ENCODE results near the gene FXYD2. TPM values are rescaled to one million over a fixed set of nuclear protein-coding genes. Genes with fewer than 3 reads are reported as not detected.
A peak's percentile ranks its signal among the peaks of the same experiment; 100 is the strongest.

FXYD2 gene
- total and polyA plus RNA-seq, 4 experiments from 2014 or later, result 3.5 to 10.5 (median 8.2) TPM

GRCh38 chr11:117796872-117797529 is 27.5 kb downstream of the FXYD2 start, which contains the start of gene DSCAML1:
Gene DSCAML1 (minus strand): TSS chr11:117797216. CDS start chr11:117797079, 137 bp downstream.
- peak within 1 kb of the TSS in 2 of 7 donors; percentile 30 to 54 for H3K27ac Mint-ChIP-seq
- peak within 1 kb of the TSS in 1 of 2 donors; percentile 28 for H3K4me3 ChIP-seq (ENCODE audit: low read length in 2 of 2)

GRCh38 chr11:117796456-117796871 is 28.1 kb downstream of the FXYD2 start:
- no peaks in the 10 kb centered on the region for H3K36me3 Mint-ChIP-seq
- H3K4me3 Mint-ChIP-seq, result peak overlapping the region in 5 of 8 donors; percentile 36 to 63 (median 55)
- H3K27me3 Mint-ChIP-seq, result peaks cover 44 to 45% of the 10 kb centered on the region in 2 donors
- Histone ChIP-seq H3K27me3 (ENCODE audit: insufficient read depth, low read length) (peaks cover 38% of the 10 kb centered on the region), H3K4me3 (ENCODE audit: low read length in 2 of 2) (peak overlapping the region in 1 of 2 donors; percentile 28), H3K9me3 (ENCODE audit: control insufficient read depth in 1 of 2, low read length in 2 of 2) (no peaks in the 10 kb centered on the region), H3K27ac (ENCODE audit: low read depth, low read length) (no peak overlapping the region), H3K36me3 (ENCODE audit: insufficient read depth, low read length) (no peaks in the 10 kb centered on the region), H3K4me1 (ENCODE audit: insufficient read depth, low read length) (peaks cover 18% of the 10 kb centered on the region)
- peaks cover 2 to 22% (median 12%) of the 10 kb centered on the region in 4 donors for H3K4me1 Mint-ChIP-seq
- DNase-seq, result no peak
- CTCF ChIA-PET (ENCODE audit: partially characterized antibody), result interaction anchor here (1.0 kb wide), 1 partner anchor 11 kb away, joined by 3 read pairs; no protein-coding TSS in a partner anchor
- no peak overlapping the region for H3K27ac Mint-ChIP-seq
- intact Hi-C loops (cut with micrococcal nuclease), result no loop called here
- POLR2A ChIA-PET (ENCODE audit: partially characterized antibody), result no interaction called here
- no peaks in the 10 kb centered on the region for H3K9me3 Mint-ChIP-seq

More at GRCh38 chr11:117796872-117797529, 27.5 kb downstream of the FXYD2 start, which contains the start of gene DSCAML1:
- Histone ChIP-seq H3K9me3 (ENCODE audit: control insufficient read depth in 1 of 2, low read length in 2 of 2) (no peaks in the 10 kb centered on the region), H3K4me1 (ENCODE audit: insufficient read depth, low read length) (peaks cover 18% of the 10 kb centered on the region), H3K27me3 (ENCODE audit: insufficient read depth, low read length) (peaks cover 38% of the 10 kb centered on the region), H3K36me3 (ENCODE audit: insufficient read depth, low read length) (no peaks in the 10 kb centered on the region), H3K27ac (ENCODE audit: low read depth, low read length) (no peak within 1 kb of the TSS)
- DNase-seq, result peak in 4 of 5 donors; percentile 34 to 42 (median 36)
- Mint-ChIP-seq H3K27me3 (peaks cover 41 to 45% of the 10 kb centered on the region in 2 donors), H3K36me3 (no peaks in the 10 kb centered on the region), H3K4me3 (peak within 1 kb of the TSS; percentile 42 to 86 (median 72)), H3K9me3 (no peaks in the 10 kb centered on the region), H3K4me1 (peaks cover 2 to 22% (median 12%) of the 10 kb centered on the region in 4 donors)
- POLR2A ChIA-PET (ENCODE audit: partially characterized antibody), result no interaction called here
- CTCF ChIA-PET (ENCODE audit: partially characterized antibody), result interaction anchor here (0.6 to 2.2 kb wide), 3 partner anchors 11 to 110 kb away, joined by 3 to 10 read pairs (median 3); no protein-coding TSS in a partner anchor
- intact Hi-C loops (cut with micrococcal nuclease), result no loop called here

DNA sequence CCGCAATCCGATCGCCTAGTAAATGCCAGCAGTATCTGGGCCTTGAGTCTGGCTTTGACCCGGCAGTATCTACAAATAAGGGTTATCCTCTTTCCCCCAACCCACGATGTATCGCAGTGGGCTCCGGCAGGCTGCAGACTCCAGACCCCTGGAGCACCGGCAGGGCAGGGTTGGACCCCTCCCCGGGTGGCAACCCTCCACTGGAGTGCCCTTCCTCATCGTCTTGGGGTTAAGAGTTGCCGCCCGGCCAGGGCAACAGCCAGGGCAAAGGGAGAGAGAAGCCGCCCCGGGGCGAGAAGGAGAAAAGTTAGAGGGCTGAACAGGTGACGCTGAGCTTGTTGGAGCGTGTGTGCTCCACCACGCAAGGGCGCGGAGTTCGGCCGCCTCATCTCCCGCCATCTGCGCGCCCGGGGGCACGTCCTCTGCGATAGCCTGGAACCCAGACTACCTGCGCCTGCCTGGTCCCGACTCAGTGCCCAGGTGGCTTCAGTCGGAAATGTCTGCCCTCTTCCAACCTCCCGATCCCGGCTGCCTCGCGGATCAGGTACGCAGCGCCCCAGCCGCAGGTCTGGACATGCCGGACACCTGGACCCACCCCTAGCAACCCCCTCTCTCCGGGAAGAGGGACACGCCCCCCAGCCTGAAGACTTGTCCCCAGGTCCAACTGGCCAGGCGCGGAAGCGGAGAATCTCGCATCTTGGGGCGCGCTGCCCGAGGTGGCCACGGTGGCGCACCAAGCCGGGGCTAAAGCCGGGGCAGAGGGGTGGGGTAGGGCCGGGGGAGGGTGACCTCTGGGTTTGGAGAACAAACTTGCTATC is 28.7 kb downstream of the FXYD2 start:
- POLR2A ChIA-PET (ENCODE audit: partially characterized antibody), result no interaction called here
- peaks cover 38% of the 10 kb centered on the region for H3K27me3 ChIP-seq (ENCODE audit: insufficient read depth, low read length)
- Mint-ChIP-seq H3K27me3 (peaks cover 45 to 49% of the 10 kb centered on the region in 2 donors), H3K36me3 (no peaks in the 10 kb centered on the region), H3K4me1 (peaks cover 2 to 22% (median 12%) of the 10 kb centered on the region in 4 donors), H3K9me3 (no peaks in the 10 kb centered on the region), H3K4me3 (peak overlapping the region in 7 of 8 donors; percentile 36 to 79 (median 66)), H3K27ac (no peak overlapping the region)
- DNase-seq, result peak in 1 of 5 donors; percentile 5
- peak overlapping the region in 1 of 2 donors; percentile 28 for H3K4me3 ChIP-seq (ENCODE audit: low read length in 2 of 2)
- peaks cover 18% of the 10 kb centered on the region for H3K4me1 ChIP-seq (ENCODE audit: insufficient read depth, low read length)
- H3K9me3 ChIP-seq (ENCODE audit: control insufficient read depth in 1 of 2, low read length in 2 of 2), result no peaks in the 10 kb centered on the region
- no peak overlapping the region for H3K27ac ChIP-seq (ENCODE audit: low read depth, low read length)
- CTCF ChIA-PET (ENCODE audit: partially characterized antibody), result interaction anchor here (1.0 kb wide), 1 partner anchor 12 kb away, joined by 3 read pairs; no protein-coding TSS in a partner anchor
- H3K36me3 ChIP-seq (ENCODE audit: insufficient read depth, low read length), result no peaks in the 10 kb centered on the region
- intact Hi-C loops (cut with micrococcal nuclease), result no loop called here

DNA sequence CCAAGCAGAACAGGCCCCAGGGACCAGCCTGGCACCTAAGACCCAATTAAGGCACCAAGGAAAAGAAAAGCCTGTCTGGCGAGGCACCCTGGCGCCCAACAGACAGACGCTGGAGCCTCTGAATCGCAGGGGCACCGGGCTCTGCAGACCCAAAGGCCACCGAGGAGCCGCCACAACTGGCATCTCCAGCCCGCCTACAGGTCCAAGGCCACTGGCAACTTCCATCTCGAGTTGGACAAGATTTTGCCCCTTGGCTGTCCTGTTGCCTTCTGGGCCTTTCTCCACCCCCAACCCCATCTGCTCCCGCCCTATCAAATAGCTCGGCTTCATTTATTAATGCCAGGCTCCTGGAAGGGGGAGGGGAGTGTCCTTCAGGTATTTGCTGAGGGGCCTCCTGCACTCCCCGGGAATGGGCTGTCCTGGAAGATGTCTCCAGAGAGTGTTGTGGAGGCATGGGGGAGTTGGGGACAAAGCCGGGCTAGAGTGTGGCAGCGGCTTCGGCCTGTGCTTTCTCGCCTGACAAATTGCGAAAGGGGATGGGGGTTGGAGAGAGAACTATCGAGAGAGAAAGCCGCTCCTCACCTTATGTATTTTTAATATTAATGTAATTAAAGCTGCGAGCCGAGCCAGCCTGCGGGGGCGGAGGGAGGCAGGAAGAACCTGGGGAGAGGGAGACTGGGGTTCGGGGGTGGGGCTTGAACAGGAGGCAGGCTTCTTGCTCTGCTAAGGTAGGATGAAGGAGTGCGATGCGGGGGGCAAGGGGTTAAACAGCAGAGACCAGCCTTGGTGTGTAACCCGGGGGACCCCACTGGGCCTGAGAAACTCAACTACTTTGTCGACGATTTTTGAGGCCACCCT is 29.5 kb downstream of the FXYD2 start:
- DNase-seq, result no peak
- Histone ChIP-seq H3K27me3 (ENCODE audit: insufficient read depth, low read length) (peaks cover 38% of the 10 kb centered on the region), H3K36me3 (ENCODE audit: insufficient read depth, low read length) (no peaks in the 10 kb centered on the region), H3K4me1 (ENCODE audit: insufficient read depth, low read length) (peaks cover 18% of the 10 kb centered on the region), H3K9me3 (ENCODE audit: control insufficient read depth in 1 of 2, low read length in 2 of 2) (no peaks in the 10 kb centered on the region), H3K27ac (ENCODE audit: low read depth, low read length) (no peak overlapping the region), H3K4me3 (ENCODE audit: low read length in 2 of 2) (no peak overlapping the region)
- POLR2A ChIA-PET (ENCODE audit: partially characterized antibody), result no interaction called here
- CTCF ChIA-PET (ENCODE audit: partially characterized antibody), result no interaction called here
- intact Hi-C loops (cut with micrococcal nuclease), result no loop called here
- H3K9me3 Mint-ChIP-seq, result no peaks in the 10 kb centered on the region
- peak overlapping the region in 7 of 8 donors; percentile 10 to 79 (median 66) for H3K4me3 Mint-ChIP-seq
- peaks cover 45 to 54% of the 10 kb centered on the region in 2 donors for H3K27me3 Mint-ChIP-seq
- H3K4me1 Mint-ChIP-seq, result peaks cover 2 to 22% (median 12%) of the 10 kb centered on the region in 4 donors
- H3K36me3 Mint-ChIP-seq, result no peaks in the 10 kb centered on the region
- peak overlapping the region in 1 of 7 donors; percentile 13 for H3K27ac Mint-ChIP-seq

DNA sequence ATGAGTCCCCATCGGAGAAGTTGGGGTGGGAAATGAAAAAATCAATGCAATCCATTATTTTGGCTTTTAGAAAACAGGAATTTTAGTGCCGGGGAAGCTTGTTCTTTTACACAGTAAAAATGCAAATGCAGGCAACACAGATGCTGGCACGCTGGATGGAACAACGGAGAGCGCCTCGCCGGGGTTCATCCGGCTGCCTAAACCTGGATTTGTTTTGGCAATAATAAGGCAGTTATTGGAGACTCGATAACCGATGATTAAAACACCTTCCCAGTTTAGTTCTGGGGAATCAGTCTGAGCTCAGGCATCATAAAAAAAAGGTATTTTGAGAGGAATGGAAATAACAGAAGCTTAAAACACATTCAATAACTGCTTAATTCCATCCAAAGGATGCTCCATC is 30.4 kb downstream of the FXYD2 start:
- intact Hi-C loops (cut with micrococcal nuclease), result no loop called here
- ChIA-PET POLR2A (ENCODE audit: partially characterized antibody) (no interaction called here), CTCF (ENCODE audit: partially characterized antibody) (no interaction called here)
- Histone ChIP-seq H3K27me3 (ENCODE audit: insufficient read depth, low read length) (peaks cover 38% of the 10 kb centered on the region), H3K27ac (ENCODE audit: low read depth, low read length) (no peak overlapping the region), H3K9me3 (ENCODE audit: control insufficient read depth in 1 of 2, low read length in 2 of 2) (no peaks in the 10 kb centered on the region), H3K36me3 (ENCODE audit: insufficient read depth, low read length) (no peaks in the 10 kb centered on the region), H3K4me1 (ENCODE audit: insufficient read depth, low read length) (peaks cover 18% of the 10 kb centered on the region), H3K4me3 (ENCODE audit: low read length in 2 of 2) (no peak overlapping the region)
- Mint-ChIP-seq H3K4me1 (peaks cover 2 to 22% (median 12%) of the 10 kb centered on the region in 4 donors), H3K27ac (no peak overlapping the region), H3K4me3 (no peak overlapping the region), H3K27me3 (peaks cover 48 to 51% of the 10 kb centered on the region in 2 donors), H3K9me3 (no peaks in the 10 kb centered on the region), H3K36me3 (no peaks in the 10 kb centered on the region)
- no peak for DNase-seq

GRCh38 chr11:117793583-117793982 is 31.0 kb downstream of the FXYD2 start:
- Mint-ChIP-seq H3K27me3 (peaks cover 46 to 51% of the 10 kb centered on the region in 2 donors), H3K4me3 (no peak overlapping the region), H3K9me3 (no peaks in the 10 kb centered on the region), H3K36me3 (no peaks in the 10 kb centered on the region), H3K4me1 (peaks cover 2 to 22% (median 12%) of the 10 kb centered on the region in 4 donors), H3K27ac (no peak overlapping the region)
- CTCF ChIA-PET (ENCODE audit: partially characterized antibody), result interaction anchor here (1.3 kb wide), 1 partner anchor 14 kb away, joined by 4 read pairs; no protein-coding TSS in a partner anchor
- Histone ChIP-seq H3K4me3 (ENCODE audit: low read length in 2 of 2) (no peak overlapping the region), H3K27me3 (ENCODE audit: insufficient read depth, low read length) (peaks cover 38% of the 10 kb centered on the region), H3K9me3 (ENCODE audit: control insufficient read depth in 1 of 2, low read length in 2 of 2) (no peaks in the 10 kb centered on the region), H3K36me3 (ENCODE audit: insufficient read depth, low read length) (no peaks in the 10 kb centered on the region), H3K4me1 (ENCODE audit: insufficient read depth, low read length) (peaks cover 18% of the 10 kb centered on the region), H3K27ac (ENCODE audit: low read depth, low read length) (no peak overlapping the region)
- POLR2A ChIA-PET (ENCODE audit: partially characterized antibody), result no interaction called here
- intact Hi-C loops (cut with micrococcal nuclease), result no loop called here
- no peak for DNase-seq

All from CD4-positive, alpha-beta memory T cell (primary cell).